Kidney (tissue), 14 donors: ENCODE measurements around the gene ADGRL2. TPM values are rescaled to one million over a fixed set of nuclear protein-coding genes. Genes with fewer than 3 reads are reported as not detected.

ENCODE experiments used
- DNase-seq, 5 donors: peaks; one replicate each; pipeline ENCODE4 v3.0.0-alpha.2; 2013 to 2020
- FAIRE-seq: peaks from 2 replicates; lab custom pipeline; 2012; peaks lifted over from hg19 to GRCh38; lab: Jason Lieb, UNC
- H3K27ac ChIP-seq, 2 donors: one replicate each; pipeline ENCODE4 v1.7.0; 2013; ENCODE audit warnings: low read depth in 2 of 2, low read length in 2 of 2, inconsistent platforms in 1 of 2
- H3K27me3 ChIP-seq: one replicate; pipeline ENCODE4 v1.7.1; 2013; ENCODE audit warnings: low read length, inconsistent platforms; ENCODE audit not compliant: control insufficient read depth, insufficient read depth
- H3K36me3 ChIP-seq, 3 donors: one replicate each; pipeline versions ENCODE4 v1.7.0 to v1.7.1; 2013; ENCODE audit warnings: low read length in 3 of 3, control low read depth in 1 of 3, inconsistent platforms in 1 of 3; ENCODE audit not compliant: insufficient read depth in 3 of 3, control insufficient read depth in 2 of 3
- H3K4me1 ChIP-seq, 3 donors: one replicate each; pipeline versions ENCODE4 v1.7.0 to v1.7.1; 2013; ENCODE audit warnings: low read length in 3 of 3, inconsistent platforms in 1 of 3, low read depth in 1 of 3; ENCODE audit not compliant: control insufficient read depth in 2 of 3, insufficient read depth in 2 of 3
- H3K4me3 ChIP-seq, 3 donors: one replicate each; pipeline versions ENCODE4 v1.7.0 to v1.8.1; 2013; ENCODE audit warnings: low read length in 3 of 3, control low read depth in 1 of 3, inconsistent platforms in 1 of 3
- H3K9ac ChIP-seq, 3 donors: one replicate each; pipeline versions ENCODE4 v1.7.0 to v1.7.1; 2013; ENCODE audit warnings: low read length in 3 of 3, control low read depth in 1 of 3, inconsistent platforms in 1 of 3
- H3K9me3 ChIP-seq, 3 donors: one replicate each; pipeline versions ENCODE4 v1.7.0 to v1.7.1; 2013; ENCODE audit warnings: low read length in 3 of 3, control low read depth in 1 of 3, inconsistent platforms in 1 of 3; ENCODE audit not compliant: control insufficient read depth in 2 of 3, insufficient read depth in 1 of 3
- CTCF ChIP-seq: IDR thresholded peaks from 3 replicates; pipeline ENCODE4 v1.5.1; 2012; ENCODE audit warnings: mild to moderate bottlenecking, moderate library complexity, borderline replicate concordance; ENCODE audit not compliant: insufficient read depth; ENCODE audit errors: extremely low read depth
- intact Hi-C: fragments of 100-400 bp; cut with DNase I; formaldehyde crosslinking; loops from one replicate; pipeline ENCODE4 v1.11.1; 2022
- polyA plus RNA-seq: library from polyadenylated mRNA; stranded (reverse); fragments of 350-450 nt; fragmentation: Illumina TruSeq; extraction: RNeasy Lipid Tissue Mini Kit (QIAGEN cat#74804); gene quantifications from one replicate; pipeline ENCODE4 v1.2.3, GENCODE V29; 2014; ENCODE audit warnings: low read depth, low replicate concordance; ENCODE audit not compliant: insufficient read depth
- total RNA-seq: library from RNA; stranded (reverse); fragmentation: NEBNext Ultra II Directional; extraction: Animal tissue kit (Norgen Biotek cat#: 25700); gene quantifications from one replicate; pipeline ENCODE4 v1.2.1, GENCODE V29; 2021
- donor health status: control.
- donor health status: control.
- donor health status: control.
- donor health status: control.
- donor health status: control.
- donor health status: DM: yes; HTN: yes; CAD: no.
- donor health status: Normal renal cell carcinoma (clear cell type).

Gene ADGRL2
- total and polyA plus RNA-seq, 2 donors from 2014 or later = 27.2 to 71.2 TPM

- H3K4me1 ChIP-seq = no peaks in the 10 kb centered on the region
- no peak for TF ChIP-seq CTCF
- peaks cover 5 to 13% (median 6%) of the 10 kb centered on the region in 3 donors for H3K36me3 ChIP-seq
- FAIRE-seq (no peak), DNase-seq (no peak)
- no peak overlapping the region for H3K9ac ChIP-seq
- H3K4me3 ChIP-seq = no peak overlapping the region
- H3K27ac ChIP-seq = no peak overlapping the region
- H3K27me3 ChIP-seq = no peaks in the 10 kb centered on the region
- no peaks in the 10 kb centered on the region for H3K9me3 ChIP-seq
- intact Hi-C loops = no loop called here
Measured at GRCh38 chr1:81967951-81968350, 167.2 kb downstream of the ADGRL2 start.

DNA sequence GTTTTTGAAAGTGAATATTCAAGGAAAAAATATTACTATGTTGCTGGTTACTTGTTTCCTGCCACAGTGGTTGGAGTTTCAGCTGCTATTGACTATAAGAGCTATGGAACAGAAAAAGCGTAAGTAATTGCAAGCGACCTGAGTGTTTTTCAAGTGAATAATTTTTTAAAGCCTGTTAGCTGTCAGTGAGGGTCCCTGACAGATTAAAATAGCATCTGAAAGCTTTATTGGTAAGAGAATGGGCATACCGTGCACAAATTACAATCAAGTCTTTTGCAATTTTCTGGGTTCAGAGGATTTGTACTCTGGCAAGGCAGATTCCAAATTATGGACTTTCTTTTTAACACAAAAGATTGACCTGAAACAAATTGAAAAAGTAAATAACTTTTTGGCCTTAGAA lies 169.7 kb downstream of the ADGRL2 start:
- no peak for DNase-seq
- Histone ChIP-seq H3K36me3 (peaks cover 6 to 13% (median 7%) of the 10 kb centered on the region in 3 donors), H3K9ac (no peak overlapping the region), H3K4me3 (no peak overlapping the region), H3K9me3 (no peaks in the 10 kb centered on the region), H3K27ac (no peak overlapping the region), H3K4me1 (peaks cover 0 to 4% (median 3%) of the 10 kb centered on the region in 3 donors), H3K27me3 (no peaks in the 10 kb centered on the region)
- no peak for FAIRE-seq
- no peak for TF ChIP-seq CTCF
- intact Hi-C loops = no loop called here

- no peak for TF ChIP-seq CTCF
- peak in 1 of 5 donors; percentile 13 for DNase-seq
- no peak for FAIRE-seq
Measured at GRCh38 chr1:81974222-81974841, 173.6 kb downstream of the ADGRL2 start.

More at GRCh38 chr1:81974222-81974841, 173.6 kb downstream of the ADGRL2 start:
- Histone ChIP-seq H3K27me3 (no peaks in the 10 kb centered on the region), H3K4me1 (peaks cover 0 to 4% (median 3%) of the 10 kb centered on the region in 3 donors), H3K4me3 (no peak overlapping the region), H3K9me3 (no peaks in the 10 kb centered on the region), H3K36me3 (peaks cover 0 to 3% (median 2%) of the 10 kb centered on the region in 3 donors), H3K27ac (no peak overlapping the region), H3K9ac (no peak overlapping the region)
- intact Hi-C loops = no loop called here
